Measurements from ENCODE around the gene TMC3.

TMC3 gene

DNA sequence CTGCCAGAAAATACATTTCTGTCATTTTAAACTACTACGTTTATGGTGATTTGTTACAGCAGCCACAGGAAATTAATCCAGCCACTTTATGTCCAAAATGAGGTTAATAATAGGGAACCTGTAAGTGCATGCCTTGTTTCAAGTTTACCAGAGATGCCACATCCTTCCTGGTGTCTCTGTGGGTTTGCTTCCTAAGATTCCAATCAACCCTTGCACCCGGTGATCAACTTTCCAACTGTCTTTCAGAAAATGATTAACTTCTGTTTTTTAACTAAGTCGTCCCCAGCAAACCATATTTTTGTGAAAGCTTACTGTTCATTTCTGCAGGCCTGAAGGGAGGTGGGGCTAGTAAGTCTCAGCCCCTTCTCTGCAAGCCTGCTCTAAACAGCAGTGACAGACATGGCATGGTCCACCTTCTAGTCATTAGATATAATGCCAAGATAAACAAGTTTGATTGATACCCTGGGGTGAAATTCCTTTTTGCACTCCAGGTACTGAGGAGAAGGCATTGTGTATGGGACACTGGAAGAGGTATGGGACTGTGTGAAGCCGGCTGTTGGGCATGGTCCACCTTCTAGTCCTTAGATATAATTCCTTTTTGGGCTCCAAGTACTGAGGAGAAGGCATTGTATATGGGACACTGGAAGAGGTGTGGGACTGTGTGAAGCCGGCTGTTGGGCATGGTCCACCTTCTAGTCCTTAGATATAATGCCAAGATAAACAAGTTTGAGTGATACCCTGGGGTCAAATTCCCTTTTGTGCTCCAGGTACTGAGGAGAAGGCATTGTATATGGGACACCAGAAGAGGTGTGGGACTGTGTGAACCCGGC, 11.1 kb upstream of the TMC3 start:
- TF ChIP-seq, protein P1, sequence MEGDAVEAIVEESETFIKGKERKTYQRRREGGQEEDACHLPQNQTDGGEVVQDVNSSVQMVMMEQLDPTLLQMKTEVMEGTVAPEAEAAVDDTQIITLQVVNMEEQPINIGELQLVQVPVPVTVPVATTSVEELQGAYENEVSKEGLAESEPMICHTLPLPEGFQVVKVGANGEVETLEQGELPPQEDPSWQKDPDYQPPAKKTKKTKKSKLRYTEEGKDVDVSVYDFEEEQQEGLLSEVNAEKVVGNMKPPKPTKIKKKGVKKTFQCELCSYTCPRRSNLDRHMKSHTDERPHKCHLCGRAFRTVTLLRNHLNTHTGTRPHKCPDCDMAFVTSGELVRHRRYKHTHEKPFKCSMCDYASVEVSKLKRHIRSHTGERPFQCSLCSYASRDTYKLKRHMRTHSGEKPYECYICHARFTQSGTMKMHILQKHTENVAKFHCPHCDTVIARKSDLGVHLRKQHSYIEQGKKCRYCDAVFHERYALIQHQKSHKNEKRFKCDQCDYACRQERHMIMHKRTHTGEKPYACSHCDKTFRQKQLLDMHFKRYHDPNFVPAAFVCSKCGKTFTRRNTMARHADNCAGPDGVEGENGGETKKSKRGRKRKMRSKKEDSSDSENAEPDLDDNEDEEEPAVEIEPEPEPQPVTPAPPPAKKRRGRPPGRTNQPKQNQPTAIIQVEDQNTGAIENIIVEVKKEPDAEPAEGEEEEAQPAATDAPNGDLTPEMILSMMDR (conservative IDR thresholded peaks at IDR 0.05; ENCODE audit: low read length): no peak
- no peak overlapping the region for H3K4me3 ChIP-seq (ENCODE audit: low read length)
- no peak for DNase-seq (ENCODE audit: low read depth)

- no peak overlapping the region for H3K4me3 ChIP-seq (ENCODE audit: low read length)
- DNase-seq (ENCODE audit: low read depth): no peak
- TF ChIP-seq, protein P1 (conservative IDR thresholded peaks at IDR 0.05; ENCODE audit: low read length): no peak
Observed at GRCh38 chr15:81381720-81382119, 7.7 kb upstream of the TMC3 start.

GRCh38 chr15:81380668-81381067, 6.7 kb upstream of the TMC3 start:
- TF ChIP-seq, protein P1 (conservative IDR thresholded peaks at IDR 0.05; ENCODE audit: low read length): no peak
- no peak overlapping the region for H3K4me3 ChIP-seq (ENCODE audit: low read length)
- DNase-seq (ENCODE audit: low read depth): no peak

GRCh38 chr15:81380203-81380602, 6.2 kb upstream of the TMC3 start:
- TF ChIP-seq, protein P1 (conservative IDR thresholded peaks at IDR 0.05; ENCODE audit: low read length): no peak
- H3K4me3 ChIP-seq (ENCODE audit: low read length): no peak overlapping the region
- DNase-seq (ENCODE audit: low read depth): no peak

DNA sequence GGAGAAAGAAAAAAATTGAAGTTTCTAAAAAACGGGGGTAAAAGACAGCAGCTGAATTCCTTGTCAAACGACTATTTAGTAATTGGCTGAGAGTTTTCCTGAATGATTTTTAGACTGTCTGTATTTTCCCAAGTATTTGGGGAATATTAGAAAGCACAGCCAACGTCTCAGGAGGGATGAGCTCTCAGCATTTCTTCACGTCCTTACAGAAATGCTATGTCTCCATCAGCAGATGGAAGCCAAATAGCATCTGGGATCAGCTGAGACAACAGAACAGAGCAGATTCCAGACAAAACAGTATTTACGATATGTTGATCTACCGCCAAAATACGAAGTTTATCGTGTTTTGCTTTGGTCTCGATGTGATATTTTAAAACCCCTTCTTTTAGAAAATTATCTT, 5.3 kb upstream of the TMC3 start:
- peak; percentile 15 for DNase-seq (ENCODE audit: low read depth)
- TF ChIP-seq, protein P1 (conservative IDR thresholded peaks at IDR 0.05; ENCODE audit: low read length): no peak
- no peak overlapping the region for H3K4me3 ChIP-seq (ENCODE audit: low read length)

- H3K4me3 ChIP-seq (ENCODE audit: low read length): no peak overlapping the region
- DNase-seq (ENCODE audit: low read depth): no peak
- TF ChIP-seq, protein P1 (conservative IDR thresholded peaks at IDR 0.05; ENCODE audit: low read length): no peak
Observed at GRCh38 chr15:81378443-81378842, 4.4 kb upstream of the TMC3 start.

GRCh38 chr15:81377871-81378270, 3.9 kb upstream of the TMC3 start:
- TF ChIP-seq, protein P1 (conservative IDR thresholded peaks at IDR 0.05; ENCODE audit: low read length): no peak
- no peak overlapping the region for H3K4me3 ChIP-seq (ENCODE audit: low read length)
- DNase-seq (ENCODE audit: low read depth): no peak

Measured in AG10803 (cell line).